ENCODE data around the gene PAIP2B.
"Not testable (repeated sequence)": the region's sequence is repeated elsewhere in the genome, so short reads cannot be mapped to it uniquely, and the experiment has no call there.

The PAIP2B gene

GRCh38 chr2:71220743-71221142 lies 6.2 kb downstream of the PAIP2B start:
- DNase-seq (ENCODE audit: low read depth in 4 of 4, low spot score in 1 of 4) = no peak

DNA sequence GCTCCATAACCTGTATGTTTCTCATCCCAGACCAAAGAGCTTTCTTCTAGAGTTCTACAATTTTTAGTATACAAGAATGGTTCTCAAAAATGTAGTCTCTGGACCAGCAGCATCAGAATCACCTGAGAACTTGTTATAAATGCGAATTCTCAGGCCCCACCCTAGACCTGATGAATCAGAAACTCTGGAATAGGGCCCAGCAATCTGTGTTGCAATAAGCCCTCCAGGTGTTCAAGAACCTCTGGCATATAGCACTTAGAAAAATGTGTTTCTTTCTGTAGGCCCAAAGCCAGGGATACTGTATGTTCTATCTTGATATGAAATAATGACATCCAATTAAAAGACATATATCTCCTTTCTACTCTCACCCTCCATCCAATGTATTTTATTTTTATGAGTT lies 10.4 kb downstream of the PAIP2B start:
- no peak for DNase-seq (ENCODE audit: low read depth in 4 of 4, low spot score in 1 of 4)

DNA sequence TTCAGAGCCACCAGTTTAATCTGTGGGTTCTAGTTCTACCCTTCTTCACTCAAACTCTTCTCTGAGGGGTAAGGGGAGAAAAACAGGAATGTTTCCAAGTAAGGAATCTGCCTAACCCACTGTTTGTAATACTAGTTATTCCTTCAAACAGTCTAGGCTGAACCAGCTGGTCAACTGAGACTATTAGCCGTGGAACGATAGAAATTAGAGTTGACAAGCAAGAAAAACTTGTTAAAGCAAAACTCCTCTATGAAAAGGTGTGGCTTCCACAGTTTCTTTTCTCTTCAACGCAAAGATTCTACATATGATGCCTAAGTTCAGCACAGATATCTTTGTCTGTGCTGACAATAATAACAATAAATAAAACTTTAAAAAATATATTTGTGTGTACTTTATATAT lies 11.5 kb downstream of the PAIP2B start:
- no peak for DNase-seq (ENCODE audit: low read depth in 4 of 4, low spot score in 1 of 4)

- no peak for DNase-seq (ENCODE audit: low read depth in 4 of 4, low spot score in 1 of 4)
Measured at GRCh38 chr2:71212336-71212735, 14.6 kb downstream of the PAIP2B start.

DNA sequence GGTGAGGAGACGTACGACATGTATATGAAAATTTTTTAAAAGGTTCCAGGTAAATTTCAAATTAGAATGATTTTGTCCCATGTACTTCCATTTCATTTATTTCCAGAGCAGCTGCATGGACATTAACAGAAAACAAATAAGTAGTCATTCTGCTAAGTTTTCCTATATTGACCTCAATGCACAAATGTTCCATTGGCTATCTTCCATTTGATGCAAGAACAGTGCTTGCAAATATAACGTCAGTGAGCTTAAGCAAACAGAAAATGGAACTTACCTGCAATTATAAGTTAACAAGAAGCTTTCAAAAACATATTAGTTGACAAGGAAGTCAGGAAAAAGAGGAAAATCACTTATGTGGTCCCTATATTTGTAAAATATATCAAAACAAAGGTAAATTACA lies 16.6 kb downstream of the PAIP2B start:
- DNase-seq (ENCODE audit: low read depth in 4 of 4, low spot score in 1 of 4) = no peak

GRCh38 chr2:71208756-71209155 lies 18.1 kb downstream of the PAIP2B start:
- DNase-seq (ENCODE audit: low read depth in 4 of 4, low spot score in 1 of 4) = no peak

DNA sequence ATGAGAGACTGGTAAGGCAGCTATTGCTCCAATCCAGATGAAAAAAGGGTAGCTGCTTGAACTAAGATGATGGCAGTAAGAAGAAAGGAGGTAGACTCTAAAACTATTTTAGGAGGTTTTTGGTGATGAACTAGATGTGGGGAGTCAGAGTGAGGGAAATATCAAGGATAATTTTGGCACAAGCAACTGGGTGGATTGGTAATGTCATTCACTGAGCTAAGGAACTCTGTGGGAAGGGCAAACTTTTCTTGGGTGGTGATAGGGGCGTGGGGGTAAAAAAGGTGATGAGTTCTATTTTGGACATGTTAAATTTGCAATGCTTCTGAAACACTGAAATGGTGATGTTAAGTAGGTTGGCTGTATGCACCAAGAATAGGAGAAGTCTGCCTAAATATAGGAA lies 19.3 kb downstream of the PAIP2B start:
- DNase-seq (ENCODE audit: low read depth in 4 of 4, low spot score in 1 of 4) = no peak

DNA sequence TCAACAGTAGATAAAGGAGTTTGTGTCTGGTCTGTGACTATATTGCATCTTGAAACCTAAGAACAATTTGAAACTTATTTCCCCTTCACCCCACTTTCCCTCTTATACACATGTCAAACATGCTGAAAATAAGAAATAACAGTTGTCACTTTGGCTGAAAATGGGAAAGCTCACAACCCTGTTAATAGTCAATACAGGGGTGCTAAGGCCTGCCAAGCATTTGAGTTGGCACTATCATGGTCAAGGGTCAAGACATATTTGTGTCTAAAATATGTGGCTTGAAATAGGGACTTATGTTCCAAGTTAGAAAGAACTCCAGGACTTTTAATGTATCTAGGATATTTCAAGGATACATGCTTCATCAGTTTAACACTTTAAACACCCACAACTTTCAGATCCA lies 20.6 kb downstream of the PAIP2B start:
- DNase-seq (ENCODE audit: low read depth in 4 of 4, low spot score in 1 of 4) = no peak

- no peak for DNase-seq (ENCODE audit: low read depth in 4 of 4, low spot score in 1 of 4)
Measured at GRCh38 chr2:71191570-71191943, 35.3 kb downstream of the PAIP2B start.

- DNase-seq (ENCODE audit: low read depth in 4 of 4, low spot score in 1 of 4) = no peak
Measured at GRCh38 chr2:71190656-71191569, 36.0 kb downstream of the PAIP2B start.

GRCh38 chr2:71187589-71187988 lies 39.3 kb downstream of the PAIP2B start:
- no peak for DNase-seq (ENCODE audit: low read depth in 4 of 4, low spot score in 1 of 4)

DNA sequence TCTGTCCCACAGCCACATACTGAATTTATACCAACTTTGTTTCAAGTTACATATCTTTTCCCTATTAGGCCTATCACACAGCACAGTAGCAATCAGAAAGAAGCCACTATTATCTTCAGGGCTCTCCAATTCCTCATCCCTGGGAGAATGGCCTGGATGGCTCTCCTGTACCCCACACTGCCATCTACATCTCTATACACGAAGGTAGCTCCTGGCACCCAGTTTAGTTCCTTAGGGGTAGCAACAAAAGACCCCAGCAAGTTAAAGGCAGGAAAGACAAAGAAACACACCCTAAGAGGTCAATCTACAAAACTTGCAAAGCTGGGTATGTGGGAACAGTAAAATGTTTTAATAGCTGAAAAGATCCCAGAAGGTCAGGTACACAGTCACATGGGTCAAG lies 39.9 kb downstream of the PAIP2B start:
- DNase-seq (ENCODE audit: low read depth in 4 of 4, low spot score in 1 of 4) = no peak

- not testable (repeated sequence) for DNase-seq (ENCODE audit: low read depth in 4 of 4, low spot score in 1 of 4)
Measured at GRCh38 chr2:71183306-71184115, 43.4 kb downstream of the PAIP2B start.

GRCh38 chr2:71181316-71181715 lies 45.6 kb downstream of the PAIP2B start:
- DNase-seq (ENCODE audit: low read depth in 4 of 4, low spot score in 1 of 4) = no peak

GRCh38 chr2:71178836-71179235 lies 48.1 kb downstream of the PAIP2B start:
- not testable (repeated sequence) for DNase-seq (ENCODE audit: low read depth in 4 of 4, low spot score in 1 of 4)

- DNase-seq (ENCODE audit: low read depth in 4 of 4, low spot score in 1 of 4) = no peak
Measured at GRCh38 chr2:71174207-71174606, 52.7 kb downstream of the PAIP2B start.

DNA sequence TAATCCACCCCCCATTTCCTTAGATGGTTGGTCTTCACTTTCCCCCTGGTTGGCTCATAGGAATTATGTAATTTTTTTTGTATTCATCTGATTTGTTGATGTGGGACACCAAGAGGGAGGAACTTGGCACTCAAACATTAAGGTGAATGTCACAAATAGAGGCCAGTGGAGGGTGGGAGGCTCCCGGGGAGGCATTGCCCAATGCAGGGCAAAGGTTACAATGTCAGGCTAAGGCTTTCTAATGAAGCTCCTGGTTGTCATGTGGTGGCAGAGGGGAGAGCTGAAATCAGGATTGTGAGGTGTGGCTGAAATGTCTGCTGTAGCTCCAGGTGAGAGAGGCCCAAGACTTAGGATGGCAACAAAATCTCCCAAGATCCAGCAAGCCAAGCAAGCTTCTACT lies 53.8 kb downstream of the PAIP2B start:
- DNase-seq (ENCODE audit: low read depth in 4 of 4, low spot score in 1 of 4) = no peak

DNA sequence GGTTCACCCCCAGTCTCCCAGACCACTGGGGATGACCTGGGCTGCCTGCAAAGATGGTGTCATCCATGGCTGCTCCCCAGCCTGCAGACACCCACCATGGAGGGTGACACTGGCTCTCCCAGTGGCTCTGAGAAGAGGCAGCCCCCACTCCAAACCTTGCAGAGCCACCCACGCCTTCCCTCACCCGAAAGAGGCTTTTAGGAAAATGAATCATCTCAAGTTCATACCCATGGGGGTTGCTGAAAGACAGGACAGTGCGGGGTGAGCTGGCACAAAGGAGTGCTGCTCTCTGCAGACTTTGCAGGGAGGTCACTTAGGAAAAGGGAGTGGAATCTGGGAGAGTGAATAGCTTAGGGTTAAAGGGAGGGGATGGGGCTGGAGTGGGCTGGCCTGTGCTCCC lies 60.1 kb downstream of the PAIP2B start:
- no peak for DNase-seq (ENCODE audit: low read depth in 4 of 4, low spot score in 1 of 4)

- DNase-seq (ENCODE audit: low read depth in 4 of 4, low spot score in 1 of 4) = peak; percentile 38 to 48 (median 44)
Measured at GRCh38 chr2:71157124-71157793, 69.6 kb downstream of the PAIP2B start.

DNA sequence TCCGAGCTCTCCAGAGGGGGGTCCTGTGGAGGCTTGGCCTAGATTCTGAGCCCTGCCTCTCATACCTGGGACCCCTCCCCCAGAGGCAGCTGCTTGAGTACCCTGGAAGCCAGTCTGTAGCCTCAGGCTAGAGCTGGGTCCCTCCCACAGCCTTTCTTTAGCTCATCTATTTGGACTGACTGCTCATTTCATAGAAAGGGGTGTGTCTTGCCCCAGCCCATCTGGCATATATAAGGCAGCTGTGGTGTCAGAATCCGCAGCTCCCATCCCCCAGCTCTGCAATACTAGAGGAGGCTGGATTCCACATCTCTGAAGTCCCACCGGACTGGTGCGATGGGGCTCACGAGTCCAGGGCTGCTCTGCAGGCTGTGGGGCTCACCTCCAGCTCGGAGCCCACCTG lies 70.3 kb downstream of the PAIP2B start:
- DNase-seq (ENCODE audit: low read depth in 4 of 4, low spot score in 1 of 4) = no peak

DNA sequence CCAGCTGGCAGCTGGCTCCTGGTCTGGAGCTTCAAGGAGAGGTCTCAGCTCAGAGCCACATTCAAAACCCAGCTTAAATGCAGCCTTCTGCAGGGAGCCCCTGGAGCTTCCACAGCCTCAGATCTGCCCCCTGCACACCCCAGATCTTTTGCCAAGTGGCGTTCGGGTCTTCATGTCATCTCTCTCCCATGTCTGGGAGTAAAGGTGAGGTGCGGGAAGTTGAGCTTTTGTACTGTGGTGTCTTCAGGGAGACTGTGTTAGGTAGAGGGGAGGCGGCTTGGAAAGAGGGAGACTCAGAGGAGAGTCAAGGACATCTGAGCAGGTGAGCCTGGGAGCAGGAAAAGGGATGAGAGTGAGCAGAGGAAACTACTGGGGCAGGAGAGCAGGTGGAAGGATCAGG lies 71.1 kb downstream of the PAIP2B start:
- no peak for DNase-seq (ENCODE audit: low read depth in 4 of 4, low spot score in 1 of 4)

DNA sequence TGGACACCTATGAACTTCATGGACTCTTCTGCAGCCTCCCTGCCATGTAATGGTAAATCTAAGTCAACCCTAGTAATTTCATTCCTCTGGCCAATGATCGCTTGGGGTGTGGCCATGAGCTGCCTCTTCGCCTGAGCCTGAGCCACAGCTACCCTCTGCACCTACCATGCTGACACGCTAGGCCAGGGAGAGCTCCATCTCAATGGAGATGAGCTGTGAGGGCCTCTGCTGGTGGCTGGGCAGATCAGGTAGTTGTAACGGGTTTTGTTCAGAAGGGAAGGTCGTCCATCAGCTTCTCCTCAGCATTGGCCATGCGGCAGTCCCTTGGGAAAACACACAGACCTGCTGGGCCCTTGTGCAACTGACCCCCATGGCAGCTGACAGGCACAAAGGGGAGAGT lies 72.1 kb downstream of the PAIP2B start:
- DNase-seq (ENCODE audit: low read depth in 4 of 4, low spot score in 1 of 4) = peak in 1 of 4 experiments; percentile 9

Measured in stimulated activated CD4-positive, alpha-beta T cell treated with anti-CD3 and anti-CD28 coated beads, Interleukin-1b, Interleukin-23, amount 100 ng/mL, for 24 hours (primary cell).